ENCODE results near the gene MYH11. TPM values are rescaled to one million over a fixed set of nuclear protein-coding genes. Genes with fewer than 3 reads are reported as not detected.
"Not testable (repeated sequence)": the region's sequence is repeated elsewhere in the genome, so short reads cannot be mapped to it uniquely, and the experiment has no call there.

Gene MYH11
- total and polyA plus RNA-seq, 2 of the 13 experiments (the other 11 are each of a cell fraction or from before 2014, with no cell fraction given) = not detected

DNA sequence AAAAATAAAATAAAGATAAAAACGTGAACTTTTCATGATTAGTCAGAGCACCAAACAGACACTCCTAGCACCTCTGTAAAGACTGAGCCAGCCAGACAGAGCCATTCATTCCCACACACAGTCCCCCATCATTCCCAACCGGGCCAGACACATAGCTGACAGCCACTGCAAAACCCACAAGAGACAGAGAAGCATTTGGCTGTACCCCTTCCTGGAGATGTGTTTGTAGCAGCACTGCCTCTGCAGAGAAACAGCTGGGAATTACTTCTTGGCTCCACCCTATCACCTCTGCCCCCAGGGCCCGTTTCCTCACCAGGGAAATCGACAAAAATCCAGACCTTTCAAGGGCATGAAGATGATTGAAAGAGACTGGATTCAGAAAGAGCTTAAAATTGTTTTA is 46.4 kb downstream of the MYH11 start (continued):
- TF ChIP-seq, protein P1, sequence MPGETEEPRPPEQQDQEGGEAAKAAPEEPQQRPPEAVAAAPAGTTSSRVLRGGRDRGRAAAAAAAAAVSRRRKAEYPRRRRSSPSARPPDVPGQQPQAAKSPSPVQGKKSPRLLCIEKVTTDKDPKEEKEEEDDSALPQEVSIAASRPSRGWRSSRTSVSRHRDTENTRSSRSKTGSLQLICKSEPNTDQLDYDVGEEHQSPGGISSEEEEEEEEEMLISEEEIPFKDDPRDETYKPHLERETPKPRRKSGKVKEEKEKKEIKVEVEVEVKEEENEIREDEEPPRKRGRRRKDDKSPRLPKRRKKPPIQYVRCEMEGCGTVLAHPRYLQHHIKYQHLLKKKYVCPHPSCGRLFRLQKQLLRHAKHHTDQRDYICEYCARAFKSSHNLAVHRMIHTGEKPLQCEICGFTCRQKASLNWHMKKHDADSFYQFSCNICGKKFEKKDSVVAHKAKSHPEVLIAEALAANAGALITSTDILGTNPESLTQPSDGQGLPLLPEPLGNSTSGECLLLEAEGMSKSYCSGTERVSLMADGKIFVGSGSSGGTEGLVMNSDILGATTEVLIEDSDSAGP (CRISPR knock-in tag; IDR thresholded peaks at IDR 0.05; ENCODE audit: borderline replicate concordance) = no peak
- TF ChIP-seq, protein P2, sequence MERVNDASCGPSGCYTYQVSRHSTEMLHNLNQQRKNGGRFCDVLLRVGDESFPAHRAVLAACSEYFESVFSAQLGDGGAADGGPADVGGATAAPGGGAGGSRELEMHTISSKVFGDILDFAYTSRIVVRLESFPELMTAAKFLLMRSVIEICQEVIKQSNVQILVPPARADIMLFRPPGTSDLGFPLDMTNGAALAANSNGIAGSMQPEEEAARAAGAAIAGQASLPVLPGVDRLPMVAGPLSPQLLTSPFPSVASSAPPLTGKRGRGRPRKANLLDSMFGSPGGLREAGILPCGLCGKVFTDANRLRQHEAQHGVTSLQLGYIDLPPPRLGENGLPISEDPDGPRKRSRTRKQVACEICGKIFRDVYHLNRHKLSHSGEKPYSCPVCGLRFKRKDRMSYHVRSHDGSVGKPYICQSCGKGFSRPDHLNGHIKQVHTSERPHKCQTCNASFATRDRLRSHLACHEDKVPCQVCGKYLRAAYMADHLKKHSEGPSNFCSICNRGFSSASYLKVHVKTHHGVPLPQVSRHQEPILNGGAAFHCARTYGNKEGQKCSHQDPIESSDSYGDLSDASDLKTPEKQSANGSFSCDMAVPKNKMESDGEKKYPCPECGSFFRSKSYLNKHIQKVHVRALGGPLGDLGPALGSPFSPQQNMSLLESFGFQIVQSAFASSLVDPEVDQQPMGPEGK (CRISPR knock-in tag; IDR thresholded peaks at IDR 0.05) = no peak
- no peak for TF ChIP-seq HNRNPLL (IDR thresholded peaks at IDR 0.05; ENCODE audit: low read depth, low read length, poor library complexity, severe bottlenecking)
- TF ChIP-seq, protein P3, sequence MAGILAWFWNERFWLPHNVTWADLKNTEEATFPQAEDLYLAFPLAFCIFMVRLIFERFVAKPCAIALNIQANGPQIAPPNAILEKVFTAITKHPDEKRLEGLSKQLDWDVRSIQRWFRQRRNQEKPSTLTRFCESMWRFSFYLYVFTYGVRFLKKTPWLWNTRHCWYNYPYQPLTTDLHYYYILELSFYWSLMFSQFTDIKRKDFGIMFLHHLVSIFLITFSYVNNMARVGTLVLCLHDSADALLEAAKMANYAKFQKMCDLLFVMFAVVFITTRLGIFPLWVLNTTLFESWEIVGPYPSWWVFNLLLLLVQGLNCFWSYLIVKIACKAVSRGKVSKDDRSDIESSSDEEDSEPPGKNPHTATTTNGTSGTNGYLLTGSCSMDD (CRISPR knock-in tag; IDR thresholded peaks at IDR 0.05) = no peak
- TF ChIP-seq SALL2 (CRISPR knock-in tag; IDR thresholded peaks at IDR 0.05) = no peak

DNA sequence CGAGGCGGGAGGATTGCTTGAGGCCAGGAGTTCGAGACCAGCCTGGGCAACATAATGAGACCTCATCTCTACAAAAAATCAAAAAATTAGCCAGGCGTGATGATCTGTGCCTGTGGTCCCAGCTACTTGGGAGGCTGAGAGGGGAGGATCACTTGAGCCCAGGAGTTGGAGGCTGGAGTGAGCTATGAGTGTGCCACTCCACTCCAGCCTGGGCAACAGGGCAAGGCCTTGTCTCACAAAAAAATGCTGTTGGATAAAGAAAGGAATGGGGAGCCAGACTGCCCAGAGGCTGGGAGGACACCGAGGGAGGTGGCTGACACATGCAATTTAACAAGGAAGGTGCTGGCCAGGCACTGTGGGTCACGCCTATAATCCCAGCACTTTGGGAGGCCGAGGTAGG is 47.5 kb downstream of the MYH11 start:
- intact Hi-C loops (cut with micrococcal nuclease; ENCODE audit: unreplicated experiment); BruUV-seq (replicated peaks); H3K4me1 ChIP-seq (ENCODE audit: insufficient read depth, low read length); DNase-seq (ENCODE audit: low spot score); H2AFZ ChIP-seq (ENCODE audit: low read length); FAIRE-seq; H4K20me1 ChIP-seq (ENCODE audit: insufficient read depth, low read length); H3K4me2 ChIP-seq (ENCODE audit: low read depth, low read length); ATAC-seq; H3K9me3 ChIP-seq (ENCODE audit: low read length); CTCF ChIA-PET (ENCODE audit: low intra/inter-chr PET ratio, low total read pairs); in situ Hi-C loops (cut with HindIII; ENCODE audit: extremely low pct_ligation_motif_present, low pct_unique_long_range_greater_than_20kb); H3K27ac ChIP-seq (ENCODE audit: extremely low read length, insufficient read depth, low read length); H3K36me3 ChIP-seq (replicated peaks in 1 of 2; ENCODE audit: control insufficient read depth in 1 of 2, insufficient read depth in 2 of 2, low read length in 2 of 2); POLR2A ChIA-PET; H3K9ac ChIP-seq (ENCODE audit: insufficient read depth, low read depth, low read length); H3K79me2 ChIP-seq (ENCODE audit: insufficient read depth, low read length); H3K4me3 ChIP-seq (replicated peaks in 1 of 3; ENCODE audit: insufficient read depth in 1 of 3, low read depth in 2 of 3, low read length in 3 of 3): not testable (repeated sequence)
- TF ChIP-seq, protein P4, sequence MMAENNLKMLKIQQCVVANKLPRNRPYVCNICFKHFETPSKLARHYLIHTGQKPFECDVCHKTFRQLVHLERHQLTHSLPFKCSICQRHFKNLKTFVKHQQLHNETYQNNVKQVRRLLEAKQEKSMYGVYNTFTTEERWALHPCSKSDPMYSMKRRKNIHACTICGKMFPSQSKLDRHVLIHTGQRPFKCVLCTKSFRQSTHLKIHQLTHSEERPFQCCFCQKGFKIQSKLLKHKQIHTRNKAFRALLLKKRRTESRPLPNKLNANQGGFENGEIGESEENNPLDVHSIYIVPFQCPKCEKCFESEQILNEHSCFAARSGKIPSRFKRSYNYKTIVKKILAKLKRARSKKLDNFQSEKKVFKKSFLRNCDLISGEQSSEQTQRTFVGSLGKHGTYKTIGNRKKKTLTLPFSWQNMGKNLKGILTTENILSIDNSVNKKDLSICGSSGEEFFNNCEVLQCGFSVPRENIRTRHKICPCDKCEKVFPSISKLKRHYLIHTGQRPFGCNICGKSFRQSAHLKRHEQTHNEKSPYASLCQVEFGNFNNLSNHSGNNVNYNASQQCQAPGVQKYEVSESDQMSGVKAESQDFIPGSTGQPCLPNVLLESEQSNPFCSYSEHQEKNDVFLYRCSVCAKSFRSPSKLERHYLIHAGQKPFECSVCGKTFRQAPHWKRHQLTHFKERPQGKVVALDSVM (CRISPR knock-in tag; IDR thresholded peaks at IDR 0.05) = peak; percentile 54; the same call in 1 of the 2 replicates
- peaks cover 5 to 65% of the 10 kb centered on the region in 2 experiments; a peak in 4 of 5 replicates for H3K27me3 ChIP-seq (ENCODE audit: control insufficient read depth in 1 of 2, insufficient read depth in 2 of 2, low read length in 2 of 2)
- WGBS (ENCODE audit: low lambda C conversion rate) = 22% methylated on average over 7 of the region's 7 CpGs

Measured in HepG2 (cell line).